GM23248 (cell line): ENCODE measurements around the gene PRKCE. TPM values are rescaled to one million over a fixed set of nuclear protein-coding genes. Genes with fewer than 3 reads are reported as not detected.

Source experiments
- DNase-seq: peaks from one replicate; pipeline ENCODE4 v3.0.0-alpha.2; 2015
- H2AFZ ChIP-seq: fragments of 200-600 bp; sonication (generic); 2 replicates; pipeline ENCODE4 v1.6.1; 2016; ENCODE audit warnings: antibody characterized with exemption
- H3F3A ChIP-seq: fragments of 200-600 bp; sonication (generic); 2 replicates; pipeline ENCODE4 v1.6.1; 2016; ENCODE audit warnings: mild to moderate bottlenecking, antibody characterized with exemption, mixed run types; ENCODE audit not compliant: insufficient read depth
- H3K27ac ChIP-seq: fragments of 200-600 bp; sonication (generic); 2 replicates; pipeline ENCODE4 v1.5.1; 2016; ENCODE audit warnings: mild to moderate bottlenecking
- H3K27me3 ChIP-seq: fragments of 200-600 bp; sonication (generic); replicated peaks from 2 replicates; pipeline ENCODE4 v1.6.1; 2016; ENCODE audit warnings: mild to moderate bottlenecking; ENCODE audit not compliant: insufficient read depth
- H3K36me3 ChIP-seq: fragments of 200-600 bp; sonication (generic); 2 replicates; pipeline ENCODE4 v1.6.1; 2016; ENCODE audit warnings: low read depth, mild to moderate bottlenecking
- H3K4me1 ChIP-seq: fragments of 200-600 bp; sonication (generic); 2 replicates; pipeline ENCODE4 v1.6.1; 2016; ENCODE audit warnings: mild to moderate bottlenecking; ENCODE audit not compliant: insufficient read depth
- H3K4me2 ChIP-seq: fragments of 200-600 bp; sonication (generic); one replicate; pipeline ENCODE4 v1.6.1; 2016; ENCODE audit warnings: mild to moderate bottlenecking; ENCODE audit not compliant: unreplicated experiment
- H3K4me3 ChIP-seq: fragments of 200-600 bp; sonication (generic); 2 replicates; pipeline ENCODE4 v1.5.1; 2016; ENCODE audit warnings: mild to moderate bottlenecking
- H3K79me2 ChIP-seq: fragments of 200-600 bp; sonication (generic); 2 replicates; pipeline ENCODE4 v1.6.1; 2016; ENCODE audit warnings: mild to moderate bottlenecking; ENCODE audit not compliant: insufficient read depth
- H3K9ac ChIP-seq: fragments of 200-600 bp; sonication (generic); 2 replicates; pipeline ENCODE4 v1.6.1; 2016; ENCODE audit warnings: mild to moderate bottlenecking
- H3K9me2 ChIP-seq: fragments of 200-600 bp; sonication (generic); 2 replicates; pipeline ENCODE4 v1.6.1; 2016; ENCODE audit warnings: mixed run types, mild to moderate bottlenecking, moderate library complexity; ENCODE audit not compliant: insufficient read depth
- H3K9me3 ChIP-seq: fragments of 200-600 bp; sonication (generic); one replicate; pipeline ENCODE4 v1.6.1; 2017; ENCODE audit warnings: low read depth
- H4K20me1 ChIP-seq: fragments of 200-600 bp; sonication (generic); 2 replicates; pipeline ENCODE4 v1.6.0; 2016; ENCODE audit not compliant: insufficient read depth
- EZH2 ChIP-seq: fragments of 200-600 bp; sonication (generic); IDR thresholded peaks from 2 replicates; pipeline ENCODE4 v1.6.1; 2018; ENCODE audit warnings: antibody characterized with exemption, mild to moderate bottlenecking; ENCODE audit not compliant: insufficient read depth, poor library complexity, severe bottlenecking
- EZH2phosphoT487 ChIP-seq: fragments of 200-600 bp; sonication (generic); IDR thresholded peaks from 2 replicates; pipeline ENCODE4 v1.6.1; 2018; ENCODE audit warnings: antibody characterized with exemption, moderate library complexity, mild to moderate bottlenecking, low read depth; ENCODE audit not compliant: insufficient read depth
- WGBS, 2 experiments: methylation state at CpG; one replicate each; pipeline ENCODE4 v1.1.6; 2015 to 2017; ENCODE audit warnings: low lambda C conversion rate in 2 of 2, low coverage in 1 of 2; ENCODE audit errors: missing lambda C conversion rate in 2 of 2; 5-methylcytosine and 5-hydroxymethylcytosine counted together
- in situ Hi-C: fragments of 300-500 bp; cut with MboI; formaldehyde crosslinking; loops from 2 replicates; pipeline ENCODE4 v1.15.0; 2020
- polyA plus RNA-seq: library from polyadenylated mRNA; unstranded; fragments of >200 nt; fragmentation: Nextera tagmentation; extraction: Ambion mirVana; gene quantifications from 2 replicates; pipeline ENCODE4 v1.2.1, GENCODE V29; 2016
- total RNA-seq: library from RNA; depleted of rRNA; stranded (reverse); fragments of >200 nt; shearing (Covaris generic); gene quantifications from 2 replicates; pipeline ENCODE4 v1.2.3, GENCODE V29; 2014

Gene PRKCE
- total and polyA plus RNA-seq, 2 experiments from 2014 or later: 5.9 to 7.0 TPM

DNA sequence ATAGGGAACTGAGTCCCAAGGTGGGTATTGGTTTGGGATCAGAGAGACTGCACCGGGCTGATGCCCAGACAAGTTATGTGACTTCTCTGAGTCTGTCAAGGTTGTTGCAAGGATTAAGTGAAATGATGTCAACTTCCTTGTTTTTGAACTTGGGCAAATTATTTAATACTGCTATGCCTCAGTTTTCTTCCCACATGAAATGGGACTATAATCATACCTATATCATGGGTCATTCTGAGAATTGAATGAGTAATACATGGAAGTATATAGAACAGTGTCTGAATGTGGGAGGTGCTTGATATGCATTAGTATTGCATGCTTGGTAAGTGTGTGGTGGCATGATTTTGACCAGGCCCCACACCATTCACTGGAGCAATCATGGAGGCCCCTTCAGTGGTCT is 99.0 kb downstream of the PRKCE start:
- Histone ChIP-seq H2AFZ (no peak overlapping the region), H3K79me2 (peaks cover 88% of the 10 kb centered on the region), H3K4me1 (peaks cover 35% of the 10 kb centered on the region), H3K4me3 (no peak overlapping the region), H3K27ac (no peak overlapping the region), H3F3A (peaks cover 40% of the 10 kb centered on the region), H3K4me2 (no peak overlapping the region), H3K27me3 (no peaks in the 10 kb centered on the region), H3K36me3 (no peaks in the 10 kb centered on the region), H3K9ac (no peak overlapping the region), H4K20me1 (no peaks in the 10 kb centered on the region), H3K9me3 (no peaks in the 10 kb centered on the region), H3K9me2 (no peaks in the 10 kb centered on the region)
- peak; percentile 43 for DNase-seq
- 88 to 100% methylated on average over 1 of the region's 1 CpG for whole genome bisulfite sequencing, 2 experiments
- TF ChIP-seq EZH2 (no peak), EZH2phosphoT487 (no peak)
- in situ Hi-C loops: no loop called here

DNA sequence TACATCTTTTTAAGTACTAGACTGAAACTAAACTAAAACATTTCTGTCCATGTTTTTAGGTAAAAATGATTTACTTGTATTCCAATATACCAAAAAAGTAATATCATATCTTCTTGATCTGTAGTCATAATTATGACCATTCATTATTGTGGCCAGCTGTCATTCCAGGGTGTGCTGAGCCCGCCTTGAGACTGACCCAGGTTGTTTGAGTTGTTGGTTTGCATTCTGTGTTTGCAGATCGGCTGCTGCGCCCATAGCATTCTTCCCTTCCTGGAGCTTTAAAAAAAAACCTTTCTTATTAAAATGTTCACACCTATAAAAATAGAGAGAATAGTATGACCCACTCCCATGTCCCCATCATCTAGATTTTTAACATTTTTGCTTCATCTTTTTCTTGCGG is 101.9 kb downstream of the PRKCE start:
- no peaks in the 10 kb centered on the region for H3K27me3 ChIP-seq
- no peak overlapping the region for H3K4me2 ChIP-seq
- H3K4me3 ChIP-seq: no peak overlapping the region
- TF ChIP-seq EZH2phosphoT487: no peak
- no peak for TF ChIP-seq EZH2
- H3K27ac ChIP-seq: no peak overlapping the region
- DNase-seq: no peak
- H3K4me1 ChIP-seq: peaks cover 27% of the 10 kb centered on the region
- H3K9ac ChIP-seq: no peak overlapping the region
- H3K79me2 ChIP-seq: peaks cover 77% of the 10 kb centered on the region
- no peak overlapping the region for H2AFZ ChIP-seq
- no peaks in the 10 kb centered on the region for H4K20me1 ChIP-seq
- no peaks in the 10 kb centered on the region for H3K9me2 ChIP-seq
- H3K9me3 ChIP-seq: no peaks in the 10 kb centered on the region
- in situ Hi-C loops: no loop called here
- peaks cover 39% of the 10 kb centered on the region for H3F3A ChIP-seq
- H3K36me3 ChIP-seq: no peaks in the 10 kb centered on the region
- WGBS, 2 experiments: 94 to 98% methylated on average over 4 of the region's 4 CpGs

DNA sequence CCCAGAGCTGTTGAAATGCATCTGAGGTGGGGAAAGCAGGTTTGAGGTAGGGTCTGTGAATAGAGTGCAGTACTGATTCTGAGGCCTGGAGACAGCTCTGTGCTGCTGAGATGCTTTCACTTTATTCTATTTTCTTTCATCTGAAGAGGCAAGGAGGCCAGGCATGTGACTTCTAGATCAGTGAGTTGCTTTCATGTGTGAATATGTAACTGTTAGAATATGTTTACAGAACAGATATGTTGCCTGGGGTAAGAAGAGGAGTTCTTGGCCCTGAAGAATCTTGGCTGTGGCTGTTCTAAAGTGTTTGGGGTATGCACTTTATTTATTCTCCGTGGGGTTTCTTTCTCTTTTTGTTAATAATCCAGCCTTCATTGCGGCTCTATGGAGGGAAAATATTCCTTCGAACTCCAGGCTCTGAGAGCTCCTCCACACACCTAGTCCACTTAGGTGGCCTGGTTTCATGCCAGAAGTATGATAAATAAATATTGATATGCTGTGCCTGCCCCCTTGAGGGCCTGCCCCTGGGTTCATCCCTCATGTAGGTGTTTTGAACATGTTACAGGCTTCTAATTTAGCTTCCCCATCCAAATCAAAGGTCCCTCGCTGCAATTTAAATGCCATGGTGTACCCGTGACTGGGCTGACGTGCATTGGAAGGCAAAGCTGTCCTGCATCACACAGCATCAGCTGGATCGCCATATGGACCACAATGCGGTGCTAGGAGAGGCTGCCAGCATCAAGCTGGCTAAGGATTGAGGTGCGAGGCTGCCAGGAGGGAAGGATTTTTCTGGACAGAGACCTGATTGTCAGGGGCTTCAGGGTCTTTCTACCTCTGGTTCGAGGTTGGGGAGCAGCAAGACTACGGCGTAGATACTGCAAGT is 102.9 kb downstream of the PRKCE start:
- no peaks in the 10 kb centered on the region for H3K27me3 ChIP-seq
- in situ Hi-C loops: no loop called here
- no peaks in the 10 kb centered on the region for H3K36me3 ChIP-seq
- H3K79me2 ChIP-seq: peaks cover 79% of the 10 kb centered on the region
- DNase-seq: no peak
- no peak overlapping the region for H3K27ac ChIP-seq
- peaks cover 36% of the 10 kb centered on the region for H3F3A ChIP-seq
- H3K4me3 ChIP-seq: no peak overlapping the region
- H3K4me1 ChIP-seq: peaks cover 25% of the 10 kb centered on the region
- WGBS, 2 experiments: 81 to 82% methylated on average over 12 of the region's 12 CpGs
- TF ChIP-seq EZH2 (no peak), EZH2phosphoT487 (no peak)
- H2AFZ ChIP-seq: no peak overlapping the region
- no peaks in the 10 kb centered on the region for H3K9me3 ChIP-seq
- no peaks in the 10 kb centered on the region for H4K20me1 ChIP-seq
- H3K4me2 ChIP-seq: no peak overlapping the region
- H3K9ac ChIP-seq: no peak overlapping the region
- no peaks in the 10 kb centered on the region for H3K9me2 ChIP-seq

DNA sequence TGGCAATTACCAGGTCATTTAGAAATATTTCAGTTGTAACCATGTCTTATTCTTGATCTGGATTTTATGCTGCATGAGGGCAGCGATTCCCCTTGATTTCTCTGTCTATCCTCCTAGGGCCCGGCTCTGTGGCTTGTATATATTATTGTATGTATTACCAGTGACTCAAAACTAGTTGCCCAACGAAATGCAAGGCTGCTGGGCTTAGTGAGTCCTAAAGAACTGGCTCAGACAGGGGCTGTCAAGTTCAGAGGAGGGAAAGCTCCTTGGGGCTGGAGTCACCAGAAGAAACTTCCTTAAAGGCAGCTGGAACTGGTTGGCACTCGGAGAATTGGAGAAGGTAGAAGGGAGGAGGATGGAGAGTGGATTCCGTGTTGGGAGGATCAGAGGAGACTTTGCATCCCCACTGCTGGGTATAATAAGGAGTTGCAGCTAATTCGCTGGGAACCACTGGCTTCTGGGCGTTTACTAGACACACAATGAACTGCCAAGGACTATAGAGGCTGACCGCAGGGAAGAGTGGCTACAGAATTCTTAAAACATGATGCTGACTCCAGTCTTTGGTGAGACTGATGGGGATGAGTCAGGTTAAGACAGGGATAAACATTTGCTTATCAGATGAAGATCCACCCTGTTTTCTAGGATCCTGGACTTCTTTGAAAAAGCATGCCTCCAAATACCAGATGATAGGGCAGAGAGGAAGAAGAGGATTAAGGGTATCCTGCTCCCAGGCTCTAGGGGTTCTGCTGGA is 104.3 kb downstream of the PRKCE start:
- peak overlapping the region; percentile 92 for H3K27ac ChIP-seq
- H3K4me2 ChIP-seq: peak overlapping the region; percentile 59
- H3K27me3 ChIP-seq: no peaks in the 10 kb centered on the region
- H3K36me3 ChIP-seq: no peaks in the 10 kb centered on the region
- H3K9ac ChIP-seq: peak overlapping the region; percentile 71
- peaks cover 65% of the 10 kb centered on the region for H3K79me2 ChIP-seq
- H3K4me1 ChIP-seq: peaks cover 30% of the 10 kb centered on the region
- no peaks in the 10 kb centered on the region for H3K9me2 ChIP-seq
- no peak overlapping the region for H2AFZ ChIP-seq
- WGBS, 2 experiments: 15 to 18% methylated on average over 8 of the region's 8 CpGs
- in situ Hi-C loops: no loop called here
- no peaks in the 10 kb centered on the region for H3K9me3 ChIP-seq
- peak; percentile 97 for DNase-seq
- H3F3A ChIP-seq: peaks cover 40% of the 10 kb centered on the region
- TF ChIP-seq EZH2phosphoT487: no peak
- no peak for TF ChIP-seq EZH2
- peak overlapping the region; percentile 14; the same call in 1 of the 2 replicates for H3K4me3 ChIP-seq
- no peaks in the 10 kb centered on the region for H4K20me1 ChIP-seq
